HepG2 (cell line): ENCODE results near the gene PRM2. TPM values are rescaled to one million over a fixed set of nuclear protein-coding genes. Genes with fewer than 3 reads are reported as not detected.

ENCODE experiments used
- CENPT ChIP-seq: sonication (generic); formaldehyde crosslinking; IDR thresholded peaks from 2 replicates; pipeline ENCODE4 v1.8.0; 2022; ENCODE audit warnings: low read depth, mild to moderate bottlenecking, moderate library complexity, missing genetic modification reagents
- HNF1A ChIP-seq, 2 experiments: sonication (generic) in 1 of 2; formaldehyde crosslinking in 1 of 2; IDR thresholded peaks; 2 replicates each; pipeline versions ENCODE4 v1.4.0 to v1.6.1; 2016 to 2020; ENCODE audit warnings: borderline replicate concordance in 1 of 2, low read depth in 1 of 2, mild to moderate bottlenecking in 1 of 2, missing genetic modification reagents in 1 of 2
- HNRNPK ChIP-seq: fragments of 200-400 bp; formaldehyde crosslinking; IDR thresholded peaks from 2 replicates; pipeline ENCODE4 v1.6.1; 2018; ENCODE audit warnings: low read length, low read depth, moderate library complexity, mild to moderate bottlenecking; ENCODE audit not compliant: poor library complexity, severe bottlenecking
- MED1 ChIP-seq: sonication (generic); formaldehyde crosslinking; IDR thresholded peaks from 2 replicates; pipeline ENCODE4 v1.4.0; 2020; ENCODE audit warnings: missing genetic modification reagents
- MEIS2 ChIP-seq: sonication (generic); formaldehyde crosslinking; IDR thresholded peaks from 2 replicates; pipeline ENCODE4 v1.9.0; 2021; ENCODE audit warnings: mild to moderate bottlenecking, missing genetic modification reagents
- NKX3-1 ChIP-seq: sonication (generic); formaldehyde crosslinking; IDR thresholded peaks from 2 replicates; pipeline ENCODE4 v1.5.0; 2020; ENCODE audit warnings: missing genetic modification reagents
- PAF1 ChIP-seq: IDR thresholded peaks from 2 replicates; pipeline ENCODE4 v1.6.1; 2016; ENCODE audit warnings: missing genetic modification reagents, missing compliant biosample characterization
- RBM39 ChIP-seq: fragments of 200-400 bp; formaldehyde crosslinking; IDR thresholded peaks from one replicate; pipeline ENCODE4 v1.6.1; 2018; ENCODE audit warnings: antibody characterized with exemption, mild to moderate bottlenecking, low read depth, low read length; ENCODE audit not compliant: poor library complexity, severe bottlenecking
- SCMH1 ChIP-seq: sonication (generic); formaldehyde crosslinking; IDR thresholded peaks from 2 replicates; pipeline ENCODE4 v1.9.0; 2021; ENCODE audit warnings: missing genetic modification reagents, mild to moderate bottlenecking, borderline replicate concordance
- SMAD3 ChIP-seq: sonication (generic); formaldehyde crosslinking; IDR thresholded peaks from 2 replicates; pipeline ENCODE4 v1.4.0; 2020; ENCODE audit warnings: missing genetic modification reagents
- SP4 ChIP-seq: sonication (generic); formaldehyde crosslinking; IDR thresholded peaks from 2 replicates; pipeline ENCODE4 v1.8.1; 2023; ENCODE audit warnings: mild to moderate bottlenecking, missing genetic modification reagents
- SP5 ChIP-seq: IDR thresholded peaks from 2 replicates; pipeline ENCODE4 v1.6.1; 2016; ENCODE audit warnings: low read depth, borderline replicate concordance
- TIGD3 ChIP-seq: sonication (generic); formaldehyde crosslinking; IDR thresholded peaks from 2 replicates; pipeline ENCODE4 v1.5.1; 2020; ENCODE audit warnings: mild to moderate bottlenecking, missing genetic modification reagents, borderline replicate concordance
- TP53 ChIP-seq: sonication (generic); formaldehyde crosslinking; conservative IDR thresholded peaks from 2 replicates; pipeline ENCODE4 v1.4.0; 2020; ENCODE audit warnings: missing genetic modification reagents
- ZBTB21 ChIP-seq: sonication (generic); formaldehyde crosslinking; IDR thresholded peaks from 2 replicates; pipeline ENCODE4 v1.4.0; 2020; ENCODE audit warnings: missing genetic modification reagents
- ZNF275 ChIP-seq: sonication (generic); formaldehyde crosslinking; IDR thresholded peaks from 2 replicates; pipeline ENCODE4 v1.8.0; 2022; ENCODE audit warnings: missing genetic modification reagents, mild to moderate bottlenecking, inconsistent platforms, borderline replicate concordance
- ZNF331 ChIP-seq: sonication (generic); formaldehyde crosslinking; IDR thresholded peaks from 2 replicates; pipeline ENCODE4 v1.4.0; 2020; ENCODE audit warnings: missing genetic modification reagents
- ZNF713 ChIP-seq: sonication (generic); formaldehyde crosslinking; IDR thresholded peaks from 2 replicates; pipeline ENCODE4 v1.4.0; 2020; ENCODE audit warnings: mild to moderate bottlenecking, missing genetic modification reagents
- ZNF878 ChIP-seq: sonication (generic); formaldehyde crosslinking; IDR thresholded peaks from 2 replicates; pipeline ENCODE4 v1.8.1; 2023; ENCODE audit warnings: mild to moderate bottlenecking, missing genetic modification reagents, moderate library complexity
- ZNF879 ChIP-seq: sonication (generic); formaldehyde crosslinking; IDR thresholded peaks from 2 replicates; pipeline ENCODE4 v1.8.1; 2023; ENCODE audit warnings: missing genetic modification reagents
- ZSCAN20 ChIP-seq: sonication (generic); formaldehyde crosslinking; IDR thresholded peaks from 2 replicates; pipeline ENCODE4 v1.4.0; 2020; ENCODE audit warnings: missing genetic modification reagents, mild to moderate bottlenecking, borderline replicate concordance
- polyA plus RNA-seq, 8 experiments: library from polyadenylated mRNA; depleted of rRNA in 3 of 8; stranded (reverse) in 7 of 8; unstranded in 1 of 8; fragments of >200 nt; fragmentation: Illumina TruSeq in 4 of 8; extraction: Trizol in 4 of 8; gene quantifications; 2 replicates each; pipeline versions ENCODE4 v1.2.1 to v1.2.3, GENCODE V29; 2011 to 2016; ENCODE audit warnings: low read depth in 4 of 8, missing spikeins in 1 of 8, mixed read lengths in 1 of 8; ENCODE audit not compliant: insufficient read depth in 1 of 8
- total RNA-seq, 5 experiments: library from RNA; depleted of rRNA; stranded (reverse); fragments of >200 nt; fragmentation: Illumina TruSeq; extraction: Trizol; gene quantifications; 2 replicates each; pipeline ENCODE4 v1.2.3, GENCODE V29; 2016; ENCODE audit warnings: low read depth in 1 of 5
- TF ChIP-seq, protein P1 (sequence below): sonication (generic); formaldehyde crosslinking; IDR thresholded peaks from 2 replicates; pipeline ENCODE4 v1.4.0; 2020; ENCODE audit warnings: missing genetic modification reagents

The PRM2 gene
- total and polyA plus RNA-seq, 2 of the 13 experiments (the other 11 are each of a cell fraction or from before 2014, with no cell fraction given), result 0.54 TPM; not detected in 1

DNA sequence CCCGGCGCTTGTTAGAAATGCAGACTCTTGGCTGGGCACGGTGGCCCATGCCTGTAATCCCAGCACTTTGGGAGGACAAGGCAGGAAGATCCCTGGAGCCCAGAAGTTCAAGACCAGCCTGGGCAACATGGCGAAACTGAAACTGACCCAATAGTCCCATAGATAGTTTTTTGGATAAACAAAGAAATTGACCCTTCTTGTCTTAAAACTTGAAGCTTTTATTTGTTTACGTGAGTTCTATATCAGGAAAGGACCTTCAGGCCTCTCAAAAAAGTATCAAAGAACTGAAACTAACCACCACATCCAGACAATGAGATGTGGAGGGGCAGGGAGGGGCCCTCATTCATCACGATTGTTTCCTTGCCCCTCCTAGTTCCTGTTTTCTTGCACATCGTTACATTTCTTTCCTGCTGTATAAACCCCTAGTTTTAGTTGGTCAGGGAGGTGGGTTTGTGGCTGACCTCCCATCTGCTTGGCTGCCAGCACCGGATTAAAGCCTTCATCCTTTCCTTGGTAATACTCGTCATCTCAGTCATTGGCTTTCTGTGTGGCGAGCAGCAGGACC lies 34.8 kb upstream of the PRM2 start (continued):
- TF ChIP-seq HNF1A (IDR thresholded peaks at IDR 0.05; ENCODE audit: low read depth) (no peak), HNF1A (CRISPR knock-in tag; IDR thresholded peaks at IDR 0.05; ENCODE audit: borderline replicate concordance) (no peak), CENPT (CRISPR knock-in tag) (no peak), PAF1 (no peak), MED1 (CRISPR knock-in tag) (no peak), ZNF331 (CRISPR knock-in tag) (no peak), SP4 (CRISPR knock-in tag) (no peak), RBM39 (no peak), MEIS2 (no peak), ZNF878 (CRISPR knock-in tag) (no peak), SMAD3 (no peak), ZNF879 (no peak), ZNF275 (CRISPR knock-in tag) (no peak), ZNF713 (CRISPR knock-in tag) (0 out of 2 replicates have a peak, but pooled peaks have one; percentile 30), ZBTB21 (CRISPR knock-in tag) (no peak), SCMH1 (CRISPR knock-in tag) (no peak), ZSCAN20 (CRISPR knock-in tag) (no peak), HNRNPK (no peak), SP5 (CRISPR knock-in tag) (no peak), TP53 (no peak), TIGD3 (CRISPR knock-in tag) (no peak), NKX3-1 (CRISPR knock-in tag) (no peak)
- TF ChIP-seq, protein P1, sequence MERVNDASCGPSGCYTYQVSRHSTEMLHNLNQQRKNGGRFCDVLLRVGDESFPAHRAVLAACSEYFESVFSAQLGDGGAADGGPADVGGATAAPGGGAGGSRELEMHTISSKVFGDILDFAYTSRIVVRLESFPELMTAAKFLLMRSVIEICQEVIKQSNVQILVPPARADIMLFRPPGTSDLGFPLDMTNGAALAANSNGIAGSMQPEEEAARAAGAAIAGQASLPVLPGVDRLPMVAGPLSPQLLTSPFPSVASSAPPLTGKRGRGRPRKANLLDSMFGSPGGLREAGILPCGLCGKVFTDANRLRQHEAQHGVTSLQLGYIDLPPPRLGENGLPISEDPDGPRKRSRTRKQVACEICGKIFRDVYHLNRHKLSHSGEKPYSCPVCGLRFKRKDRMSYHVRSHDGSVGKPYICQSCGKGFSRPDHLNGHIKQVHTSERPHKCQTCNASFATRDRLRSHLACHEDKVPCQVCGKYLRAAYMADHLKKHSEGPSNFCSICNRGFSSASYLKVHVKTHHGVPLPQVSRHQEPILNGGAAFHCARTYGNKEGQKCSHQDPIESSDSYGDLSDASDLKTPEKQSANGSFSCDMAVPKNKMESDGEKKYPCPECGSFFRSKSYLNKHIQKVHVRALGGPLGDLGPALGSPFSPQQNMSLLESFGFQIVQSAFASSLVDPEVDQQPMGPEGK (CRISPR knock-in tag), result no peak
